ENCODE measurements around the gene WDR86.

DNA sequence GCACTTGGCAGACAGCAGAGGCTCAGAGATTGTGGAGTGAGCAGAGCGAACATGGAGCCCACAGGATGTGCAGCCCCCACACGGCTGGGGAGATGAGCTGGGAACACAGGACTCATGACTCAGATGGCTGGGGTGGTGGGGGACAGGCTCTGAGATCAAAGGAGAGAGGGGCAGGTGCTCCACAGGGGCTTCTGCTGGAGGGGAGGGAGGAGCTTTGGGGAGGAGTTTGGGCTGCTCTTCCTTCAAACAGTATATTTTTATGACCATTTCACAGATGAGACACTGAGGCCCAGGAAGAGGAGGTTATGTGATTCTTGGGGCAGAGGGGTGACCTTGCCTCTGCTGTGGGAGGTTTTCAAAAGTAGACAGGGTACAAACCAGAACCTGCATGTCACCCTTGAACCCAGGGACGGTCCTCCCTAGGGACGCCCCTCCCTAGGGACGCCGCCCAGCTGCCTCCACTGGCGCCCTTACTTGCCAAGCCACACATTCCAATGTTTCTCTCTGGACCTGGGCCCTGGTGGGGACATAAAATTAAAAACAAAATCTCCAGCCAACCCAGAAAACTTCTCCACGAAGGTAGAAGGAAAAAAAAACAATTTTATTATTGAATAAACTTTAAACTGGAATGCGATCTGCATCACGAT, 31.1 kb upstream of the WDR86 start:
- TF ChIP-seq, protein P1, sequence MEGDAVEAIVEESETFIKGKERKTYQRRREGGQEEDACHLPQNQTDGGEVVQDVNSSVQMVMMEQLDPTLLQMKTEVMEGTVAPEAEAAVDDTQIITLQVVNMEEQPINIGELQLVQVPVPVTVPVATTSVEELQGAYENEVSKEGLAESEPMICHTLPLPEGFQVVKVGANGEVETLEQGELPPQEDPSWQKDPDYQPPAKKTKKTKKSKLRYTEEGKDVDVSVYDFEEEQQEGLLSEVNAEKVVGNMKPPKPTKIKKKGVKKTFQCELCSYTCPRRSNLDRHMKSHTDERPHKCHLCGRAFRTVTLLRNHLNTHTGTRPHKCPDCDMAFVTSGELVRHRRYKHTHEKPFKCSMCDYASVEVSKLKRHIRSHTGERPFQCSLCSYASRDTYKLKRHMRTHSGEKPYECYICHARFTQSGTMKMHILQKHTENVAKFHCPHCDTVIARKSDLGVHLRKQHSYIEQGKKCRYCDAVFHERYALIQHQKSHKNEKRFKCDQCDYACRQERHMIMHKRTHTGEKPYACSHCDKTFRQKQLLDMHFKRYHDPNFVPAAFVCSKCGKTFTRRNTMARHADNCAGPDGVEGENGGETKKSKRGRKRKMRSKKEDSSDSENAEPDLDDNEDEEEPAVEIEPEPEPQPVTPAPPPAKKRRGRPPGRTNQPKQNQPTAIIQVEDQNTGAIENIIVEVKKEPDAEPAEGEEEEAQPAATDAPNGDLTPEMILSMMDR (conservative IDR thresholded peaks at IDR 0.05; ENCODE audit: low read depth in 2 of 2) = no peak
- no peak for TF ChIP-seq EZH2 (IDR thresholded peaks at IDR 0.05; ENCODE audit: low read depth, unreplicated experiment)
- no peak for TF ChIP-seq EZH2phosphoT487 (IDR thresholded peaks at IDR 0.05; ENCODE audit: unreplicated experiment)
- no peak for TF ChIP-seq POLR2AphosphoS5 (IDR thresholded peaks at IDR 0.05; ENCODE audit: low read depth)
- TF ChIP-seq, protein P2, sequence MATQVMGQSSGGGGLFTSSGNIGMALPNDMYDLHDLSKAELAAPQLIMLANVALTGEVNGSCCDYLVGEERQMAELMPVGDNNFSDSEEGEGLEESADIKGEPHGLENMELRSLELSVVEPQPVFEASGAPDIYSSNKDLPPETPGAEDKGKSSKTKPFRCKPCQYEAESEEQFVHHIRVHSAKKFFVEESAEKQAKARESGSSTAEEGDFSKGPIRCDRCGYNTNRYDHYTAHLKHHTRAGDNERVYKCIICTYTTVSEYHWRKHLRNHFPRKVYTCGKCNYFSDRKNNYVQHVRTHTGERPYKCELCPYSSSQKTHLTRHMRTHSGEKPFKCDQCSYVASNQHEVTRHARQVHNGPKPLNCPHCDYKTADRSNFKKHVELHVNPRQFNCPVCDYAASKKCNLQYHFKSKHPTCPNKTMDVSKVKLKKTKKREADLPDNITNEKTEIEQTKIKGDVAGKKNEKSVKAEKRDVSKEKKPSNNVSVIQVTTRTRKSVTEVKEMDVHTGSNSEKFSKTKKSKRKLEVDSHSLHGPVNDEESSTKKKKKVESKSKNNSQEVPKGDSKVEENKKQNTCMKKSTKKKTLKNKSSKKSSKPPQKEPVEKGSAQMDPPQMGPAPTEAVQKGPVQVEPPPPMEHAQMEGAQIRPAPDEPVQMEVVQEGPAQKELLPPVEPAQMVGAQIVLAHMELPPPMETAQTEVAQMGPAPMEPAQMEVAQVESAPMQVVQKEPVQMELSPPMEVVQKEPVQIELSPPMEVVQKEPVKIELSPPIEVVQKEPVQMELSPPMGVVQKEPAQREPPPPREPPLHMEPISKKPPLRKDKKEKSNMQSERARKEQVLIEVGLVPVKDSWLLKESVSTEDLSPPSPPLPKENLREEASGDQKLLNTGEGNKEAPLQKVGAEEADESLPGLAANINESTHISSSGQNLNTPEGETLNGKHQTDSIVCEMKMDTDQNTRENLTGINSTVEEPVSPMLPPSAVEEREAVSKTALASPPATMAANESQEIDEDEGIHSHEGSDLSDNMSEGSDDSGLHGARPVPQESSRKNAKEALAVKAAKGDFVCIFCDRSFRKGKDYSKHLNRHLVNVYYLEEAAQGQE (IDR thresholded peaks at IDR 0.05; ENCODE audit: unreplicated experiment) = no peak
- TF ChIP-seq CREB1 (CRISPR knock-in tag; IDR thresholded peaks at IDR 0.05; ENCODE audit: low read depth) = no peak
- no peak for TF ChIP-seq STAT1 (IDR thresholded peaks at IDR 0.05; ENCODE audit: unreplicated experiment)

Data from GM23338 (cell line).